IMR-90 (cell line): ENCODE results near the gene SLC35F3. TPM values are rescaled to one million over a fixed set of nuclear protein-coding genes. Genes with fewer than 3 reads are reported as not detected.

Experiments used
- ATAC-seq: fragments of 200-7000 bp; cut with Tn5 transposase; 2 replicates; pipeline ENCODE4 v1.9.1; 2020; ENCODE audit warnings: low read depth, mild to moderate bottlenecking, moderate library complexity
- BruUV-seq: library from RNA; stranded (reverse); fragments of 400-500 nt; replicated peaks from 2 replicates; lab custom pipeline; 2021; lab: Mats Ljungman, UMichigan
- CTCF ChIA-PET: fragments of 300-600 bp; formaldehyde crosslinking; extraction: SDS; loops from one replicate; lab custom pipeline; 2021; ENCODE audit warnings: antibody characterized with exemption; lab: Yijun Ruan, JAX
- POLR2A ChIA-PET: fragments of 300-600 bp; sonication (Branson Sonifier 250); formaldehyde crosslinking; loops from one replicate; lab custom pipeline; 2022; ENCODE audit warnings: antibody characterized with exemption; ENCODE audit not compliant: unreplicated experiment; lab: Charles Lee
- DNase-seq: peaks from one replicate; pipeline ENCODE4 v3.0.0; 2013
- H2AFZ ChIP-seq: replicated peaks from 2 replicates; pipeline ENCODE3; 2013; ENCODE audit warnings: low read length, mild to moderate bottlenecking; ENCODE audit not compliant: poor library complexity
- H2AK5ac ChIP-seq: 2 replicates; pipeline ENCODE4 v1.6.1; 2013; ENCODE audit warnings: low read depth, low read length, inconsistent platforms
- H2AK9ac ChIP-seq: replicated peaks from 2 replicates; pipeline ENCODE3; 2013; ENCODE audit warnings: mild to moderate bottlenecking, low read depth, low read length, moderate library complexity; ENCODE audit not compliant: poor library complexity
- H2BK120ac ChIP-seq: 2 replicates; pipeline ENCODE4 v1.6.1; 2013; ENCODE audit warnings: low read depth, low read length, inconsistent platforms
- H2BK15ac ChIP-seq: 3 replicates; pipeline ENCODE4 v1.6.1; 2013; ENCODE audit warnings: low read depth, low read length, inconsistent platforms
- H2BK20ac ChIP-seq: 2 replicates; pipeline ENCODE4 v1.6.1; 2013; ENCODE audit warnings: low read depth, mild to moderate bottlenecking, inconsistent platforms, low read length, moderate library complexity
- H2BK5ac ChIP-seq: 2 replicates; pipeline ENCODE4 v1.6.1; 2013; ENCODE audit warnings: mild to moderate bottlenecking, low read depth, low read length, inconsistent platforms; ENCODE audit not compliant: poor library complexity, severe bottlenecking
- H3K14ac ChIP-seq: replicated peaks from 2 replicates; pipeline ENCODE4 v1.6.1; 2013; ENCODE audit warnings: low read depth, low read length, inconsistent platforms
- H3K18ac ChIP-seq: 2 replicates; pipeline ENCODE4 v1.6.1; 2013; ENCODE audit warnings: low read depth, low read length, control low read depth
- H3K23ac ChIP-seq: 2 replicates; pipeline ENCODE4 v1.6.1; 2013; ENCODE audit warnings: low read depth, low read length, inconsistent platforms
- H3K27ac ChIP-seq: 2 replicates; pipeline ENCODE4 v1.5.1; 2013; ENCODE audit warnings: mild to moderate bottlenecking, control low read depth, low read length; ENCODE audit not compliant: insufficient read depth
- H3K27me3 ChIP-seq: 2 replicates; pipeline ENCODE4 v1.6.1; 2013; ENCODE audit warnings: low read length; ENCODE audit not compliant: control insufficient read depth, insufficient read depth
- H3K36me3 ChIP-seq: 2 replicates; pipeline ENCODE4 v1.6.1; 2013; ENCODE audit warnings: low read length, mixed read lengths; ENCODE audit not compliant: control insufficient read depth, insufficient read depth
- H3K4ac ChIP-seq: 2 replicates; pipeline ENCODE4 v1.6.1; 2013; ENCODE audit warnings: low read depth, low read length, inconsistent platforms
- H3K4me1 ChIP-seq: 2 replicates; pipeline ENCODE4 v1.6.1; 2013; ENCODE audit warnings: low read length, mixed read lengths; ENCODE audit not compliant: control insufficient read depth, insufficient read depth
- H3K4me2 ChIP-seq: 2 replicates; pipeline ENCODE4 v1.6.1; 2013; ENCODE audit warnings: low read depth, mild to moderate bottlenecking, control low read depth, low read length, moderate library complexity
- H3K4me3 ChIP-seq: 2 replicates; pipeline ENCODE4 v1.5.1; 2013; ENCODE audit warnings: low read depth, mild to moderate bottlenecking, control low read depth, low read length, moderate library complexity; ENCODE audit not compliant: insufficient read depth
- H3K56ac ChIP-seq: 2 replicates; pipeline ENCODE4 v1.6.1; 2013; ENCODE audit warnings: low read length, inconsistent platforms; ENCODE audit not compliant: insufficient read depth; ENCODE audit errors: extremely low read depth
- H3K79me1 ChIP-seq, 2 experiments: 2 replicates each; pipeline ENCODE4 v1.6.1; 2013; ENCODE audit warnings: low read length in 2 of 2, inconsistent platforms in 1 of 2, low read depth in 1 of 2
- H3K9ac ChIP-seq: 2 replicates; pipeline ENCODE4 v1.6.1; 2013; ENCODE audit warnings: low read depth, low read length, control low read depth
- H3K9me1 ChIP-seq: 2 replicates; pipeline ENCODE4 v1.6.1; 2013; ENCODE audit warnings: low read length, inconsistent platforms; ENCODE audit not compliant: insufficient read depth
- H3K9me3 ChIP-seq: 2 replicates; pipeline ENCODE4 v1.6.1; 2013; ENCODE audit warnings: low read length; ENCODE audit not compliant: control insufficient read depth, insufficient read depth
- H4K20me1 ChIP-seq: 2 replicates; pipeline ENCODE4 v1.6.1; 2013; ENCODE audit warnings: low read length, inconsistent platforms; ENCODE audit not compliant: insufficient read depth
- H4K5ac ChIP-seq: 2 replicates; pipeline ENCODE4 v1.6.1; 2013; ENCODE audit warnings: mild to moderate bottlenecking, low read depth, low read length, control low read depth
- H4K8ac ChIP-seq, 2 experiments: 2 replicates each; pipeline ENCODE4 v1.6.1; 2013; ENCODE audit warnings: low read depth in 2 of 2, low read length in 2 of 2, control low read depth in 1 of 2, inconsistent platforms in 1 of 2
- H4K91ac ChIP-seq: 2 replicates; pipeline ENCODE4 v1.6.1; 2013; ENCODE audit warnings: low read depth, low read length, inconsistent platforms; ENCODE audit not compliant: insufficient read depth
- BHLHE40 ChIP-seq: fragments of 150-350 bp; IDR thresholded peaks from 2 replicates; pipeline ENCODE4 v1.6.1; 2016; ENCODE audit warnings: mild to moderate bottlenecking, low read depth, low read length
- CEBPB ChIP-seq: IDR thresholded peaks from 2 replicates; pipeline ENCODE4 v1.6.1; 2012; ENCODE audit warnings: low read depth, low read length, improper control_type of control experiment
- CHD1 ChIP-seq: IDR thresholded peaks from 2 replicates; pipeline ENCODE4 v1.6.1; 2012; ENCODE audit warnings: low read depth, low read length, improper control_type of control experiment
- FOS ChIP-seq: fragments of 150-350 bp; IDR thresholded peaks from 2 replicates; pipeline ENCODE4 v1.6.1; 2016; ENCODE audit warnings: low read depth, low read length
- MAFK ChIP-seq: IDR thresholded peaks from 2 replicates; pipeline ENCODE4 v1.6.1; 2012; ENCODE audit warnings: low read depth, low read length, improper control_type of control experiment
- MAZ ChIP-seq: IDR thresholded peaks from 2 replicates; pipeline ENCODE4 v1.6.1; 2012; ENCODE audit warnings: low read depth, mild to moderate bottlenecking, low read length, improper control_type of control experiment, moderate library complexity, borderline replicate concordance
- MXI1 ChIP-seq: IDR thresholded peaks from 2 replicates; pipeline ENCODE4 v1.6.1; 2012; ENCODE audit warnings: low read depth, mild to moderate bottlenecking, low read length, moderate library complexity, borderline replicate concordance
- NFE2L2 ChIP-seq: fragments of 150-350 bp; IDR thresholded peaks from 2 replicates; pipeline ENCODE4 v1.6.1; 2016; ENCODE audit warnings: low read depth, mild to moderate bottlenecking, low read length
- POLR2A ChIP-seq: IDR thresholded peaks from 2 replicates; pipeline ENCODE4 v1.6.1; 2012; ENCODE audit warnings: mild to moderate bottlenecking, low read depth, low read length
- RAD21 ChIP-seq: IDR thresholded peaks from 2 replicates; pipeline ENCODE4 v1.6.1; 2012; ENCODE audit warnings: low read length, improper control_type of control experiment
- RCOR1 ChIP-seq: IDR thresholded peaks from 2 replicates; pipeline ENCODE4 v1.6.1; 2012; ENCODE audit warnings: mild to moderate bottlenecking, low read length, improper control_type of control experiment; ENCODE audit not compliant: insufficient replicate concordance
- RFX5 ChIP-seq: IDR thresholded peaks from 2 replicates; pipeline ENCODE4 v1.8.0; 2012; ENCODE audit warnings: low read depth, mild to moderate bottlenecking, low read length, moderate library complexity
- SMC3 ChIP-seq: fragments of 150-350 bp; IDR thresholded peaks from 2 replicates; pipeline ENCODE4 v1.6.1; 2016; ENCODE audit warnings: low read depth, mild to moderate bottlenecking, antibody characterized with exemption, low read length, moderate library complexity
- WGBS, 2 experiments: methylation state at CpG; one replicate each; pipeline versions ENCODE4 v1.1.5 to v1.1.7; 2013; ENCODE audit warnings: missing lambda C conversion rate in 2 of 2; ENCODE audit not compliant: insufficient read length in 1 of 2; ENCODE audit errors: extremely low coverage in 2 of 2; 5-methylcytosine and 5-hydroxymethylcytosine counted together
- dilution Hi-C: fragments of 300-500 bp; cut with HindIII; formaldehyde crosslinking; loops from one replicate; pipeline ENCODE4 v1.14.3; 2018; ENCODE audit warnings: low sequenced_read_pairs; ENCODE audit not compliant: unreplicated experiment
- in situ Hi-C: fragments of 300-500 bp; cut with MboI; formaldehyde crosslinking; loops from 3 replicates; pipeline ENCODE4 v1.14.3; 2019; ENCODE audit warnings: low sequenced_read_pairs, inconsistent platforms, mixed read lengths
- intact Hi-C: fragments of 100-400 bp; cut with micrococcal nuclease; formaldehyde crosslinking; loops from 2 replicates; pipeline ENCODE4 v1.10.0; 2022
- polyA plus RNA-seq, 3 experiments: library from polyadenylated mRNA; depleted of rRNA; stranded (reverse); fragments of >200 nt; gene quantifications; 2 replicates each; pipeline ENCODE4 v1.2.3, GENCODE V29; 2012; ENCODE audit warnings: low replicate concordance in 1 of 3
- total RNA-seq: library from RNA; depleted of rRNA; stranded (reverse); fragments of >200 nt; gene quantifications from 2 replicates; pipeline ENCODE4 v1.2.3, GENCODE V29; 2012
- TF ChIP-seq, protein P1 (sequence below): fragments of 150-350 bp; IDR thresholded peaks from 2 replicates; pipeline ENCODE4 v1.6.1; 2016; ENCODE audit warnings: low read depth, mild to moderate bottlenecking, low read length, moderate library complexity, borderline replicate concordance
- TF ChIP-seq, protein P2 (sequence below): fragments of 150-350 bp; IDR thresholded peaks from 2 replicates; pipeline ENCODE4 v1.6.1; 2017; ENCODE audit warnings: mild to moderate bottlenecking, antibody characterized with exemption, low read length, low read depth
- TF ChIP-seq, protein P3 (sequence below): conservative IDR thresholded peaks from 2 replicates; pipeline ENCODE4 v1.5.1; 2012; ENCODE audit warnings: mild to moderate bottlenecking, low read depth, low read length, improper control_type of control experiment

The SLC35F3 gene
- total and polyA plus RNA-seq, 2 of the 4 experiments (the other 2 are of a cell fraction), result under 0.01 to 0.17 TPM

DNA sequence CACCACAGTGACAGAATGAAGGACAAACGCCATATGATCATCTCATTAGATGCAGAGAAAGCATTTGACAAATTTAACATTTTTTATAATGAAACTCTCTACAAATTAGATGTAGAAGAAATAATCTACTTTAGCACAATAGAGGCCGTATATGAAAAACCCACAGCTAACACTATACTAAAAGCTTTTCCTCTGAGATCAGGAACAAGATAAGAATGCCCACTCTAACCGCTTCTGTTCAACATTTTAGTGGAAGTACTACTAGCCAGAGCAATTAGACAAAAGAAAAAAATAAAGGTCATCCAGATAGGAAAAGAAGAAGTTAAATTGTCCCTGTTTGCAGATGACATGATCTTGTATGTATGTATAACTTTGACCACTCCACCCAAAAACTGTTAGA is 109.7 kb downstream of the SLC35F3 start:
- no peaks in the 10 kb centered on the region for H3K9me1 ChIP-seq
- H3K9me3 ChIP-seq, result 0 out of 2 replicates have a peak, but pooled peaks cover 4% of the 10 kb centered on the region
- no CpG with 5 or more reads among the region's 3 CpGs for WGBS, 2 experiments
- ChIA-PET POLR2A (no interaction called here), CTCF (no interaction called here)
- no peak overlapping the region for H2AK5ac ChIP-seq
- in situ Hi-C loops (no loop called here), dilution Hi-C loops (no loop called here), intact Hi-C loops (no loop called here)
- no peak overlapping the region for H4K8ac ChIP-seq
- H2AK9ac ChIP-seq, result no peak overlapping the region
- ATAC-seq (no peak), DNase-seq (no peak)
- no peak for TF ChIP-seq RAD21
- no peak for TF ChIP-seq SMC3
- TF ChIP-seq, protein P1, sequence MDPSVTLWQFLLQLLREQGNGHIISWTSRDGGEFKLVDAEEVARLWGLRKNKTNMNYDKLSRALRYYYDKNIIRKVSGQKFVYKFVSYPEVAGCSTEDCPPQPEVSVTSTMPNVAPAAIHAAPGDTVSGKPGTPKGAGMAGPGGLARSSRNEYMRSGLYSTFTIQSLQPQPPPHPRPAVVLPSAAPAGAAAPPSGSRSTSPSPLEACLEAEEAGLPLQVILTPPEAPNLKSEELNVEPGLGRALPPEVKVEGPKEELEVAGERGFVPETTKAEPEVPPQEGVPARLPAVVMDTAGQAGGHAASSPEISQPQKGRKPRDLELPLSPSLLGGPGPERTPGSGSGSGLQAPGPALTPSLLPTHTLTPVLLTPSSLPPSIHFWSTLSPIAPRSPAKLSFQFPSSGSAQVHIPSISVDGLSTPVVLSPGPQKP, result no peak
- TF ChIP-seq RCOR1, result no peak
- no peak for TF ChIP-seq CEBPB
- TF ChIP-seq CHD1, result no peak
- no peak for TF ChIP-seq POLR2A
- TF ChIP-seq MAZ, result no peak
- no peak for TF ChIP-seq FOS
- TF ChIP-seq RFX5, result no peak
- TF ChIP-seq, protein P2, sequence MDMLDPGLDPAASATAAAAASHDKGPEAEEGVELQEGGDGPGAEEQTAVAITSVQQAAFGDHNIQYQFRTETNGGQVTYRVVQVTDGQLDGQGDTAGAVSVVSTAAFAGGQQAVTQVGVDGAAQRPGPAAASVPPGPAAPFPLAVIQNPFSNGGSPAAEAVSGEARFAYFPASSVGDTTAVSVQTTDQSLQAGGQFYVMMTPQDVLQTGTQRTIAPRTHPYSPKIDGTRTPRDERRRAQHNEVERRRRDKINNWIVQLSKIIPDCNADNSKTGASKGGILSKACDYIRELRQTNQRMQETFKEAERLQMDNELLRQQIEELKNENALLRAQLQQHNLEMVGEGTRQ, result no peak
- no peak for TF ChIP-seq NFE2L2
- TF ChIP-seq MAFK, result no peak
- TF ChIP-seq MXI1, result no peak
- TF ChIP-seq BHLHE40, result no peak
- TF ChIP-seq, protein P3, sequence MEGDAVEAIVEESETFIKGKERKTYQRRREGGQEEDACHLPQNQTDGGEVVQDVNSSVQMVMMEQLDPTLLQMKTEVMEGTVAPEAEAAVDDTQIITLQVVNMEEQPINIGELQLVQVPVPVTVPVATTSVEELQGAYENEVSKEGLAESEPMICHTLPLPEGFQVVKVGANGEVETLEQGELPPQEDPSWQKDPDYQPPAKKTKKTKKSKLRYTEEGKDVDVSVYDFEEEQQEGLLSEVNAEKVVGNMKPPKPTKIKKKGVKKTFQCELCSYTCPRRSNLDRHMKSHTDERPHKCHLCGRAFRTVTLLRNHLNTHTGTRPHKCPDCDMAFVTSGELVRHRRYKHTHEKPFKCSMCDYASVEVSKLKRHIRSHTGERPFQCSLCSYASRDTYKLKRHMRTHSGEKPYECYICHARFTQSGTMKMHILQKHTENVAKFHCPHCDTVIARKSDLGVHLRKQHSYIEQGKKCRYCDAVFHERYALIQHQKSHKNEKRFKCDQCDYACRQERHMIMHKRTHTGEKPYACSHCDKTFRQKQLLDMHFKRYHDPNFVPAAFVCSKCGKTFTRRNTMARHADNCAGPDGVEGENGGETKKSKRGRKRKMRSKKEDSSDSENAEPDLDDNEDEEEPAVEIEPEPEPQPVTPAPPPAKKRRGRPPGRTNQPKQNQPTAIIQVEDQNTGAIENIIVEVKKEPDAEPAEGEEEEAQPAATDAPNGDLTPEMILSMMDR, result no peak
- H2AFZ ChIP-seq, result no peak overlapping the region
- H3K14ac ChIP-seq, result no peak overlapping the region
- no peak overlapping the region for H2BK120ac ChIP-seq
- H3K4me2 ChIP-seq, result no peak overlapping the region
- no peak overlapping the region for H2BK20ac ChIP-seq
- H2BK15ac ChIP-seq, result no peak overlapping the region
- no peak overlapping the region for H3K27ac ChIP-seq
- no peaks in the 10 kb centered on the region for H3K36me3 ChIP-seq
- no peak overlapping the region for H4K91ac ChIP-seq
- H2BK5ac ChIP-seq, result no peak overlapping the region
- no peaks in the 10 kb centered on the region for H3K79me1 ChIP-seq
- no peak overlapping the region for H3K9ac ChIP-seq
- H3K4ac ChIP-seq, result no peak overlapping the region
- no peaks in the 10 kb centered on the region for H3K4me1 ChIP-seq
- no peak overlapping the region for H3K56ac ChIP-seq
- H3K4me3 ChIP-seq, result no peak overlapping the region
- no peak overlapping the region for H3K23ac ChIP-seq
- no peak overlapping the region for H4K5ac ChIP-seq
- BruUV-seq, result no TSS peak
- no peaks in the 10 kb centered on the region for H3K27me3 ChIP-seq
- no peaks in the 10 kb centered on the region for H4K20me1 ChIP-seq
- no peak overlapping the region for H3K18ac ChIP-seq
